GM23338 (cell line): ENCODE measurements around the gene KCNH5. TPM values are rescaled to one million over a fixed set of nuclear protein-coding genes. Genes with fewer than 3 reads are reported as not detected.

Experiments used
- ATAC-seq: fragments of 200-7000 bp; cut with Tn5 transposase; 3 replicates; pipeline ENCODE4 v1.9.1; 2020
- DNase-seq: peaks from one replicate; pipeline ENCODE4 v3.0.0-alpha.2; 2015; ENCODE audit warnings: low spot score
- H2AFZ ChIP-seq: fragments of 200-600 bp; sonication (generic); 2 replicates; pipeline ENCODE4 v1.8.0; 2016; ENCODE audit warnings: antibody characterized with exemption, mild to moderate bottlenecking, moderate library complexity
- H3F3A ChIP-seq: fragments of 200-600 bp; sonication (generic); replicated peaks from 2 replicates; pipeline ENCODE4 v1.8.0; 2017; ENCODE audit warnings: antibody characterized with exemption, mixed run types, low read depth
- H3K27ac ChIP-seq: fragments of 200-600 bp; sonication (generic); 2 replicates; pipeline ENCODE4 v1.6.1; 2016; ENCODE audit warnings: low read depth
- H3K27me3 ChIP-seq: fragments of 200-600 bp; sonication (generic); 2 replicates; pipeline ENCODE4 v1.8.0; 2016; ENCODE audit warnings: mild to moderate bottlenecking, mixed run types, moderate library complexity; ENCODE audit not compliant: insufficient read depth
- H3K36me3 ChIP-seq: fragments of 200-600 bp; sonication (generic); 2 replicates; pipeline ENCODE4 v1.8.0; 2016; ENCODE audit warnings: mild to moderate bottlenecking; ENCODE audit not compliant: insufficient read depth
- H3K4me1 ChIP-seq: fragments of 200-600 bp; sonication (generic); 2 replicates; pipeline ENCODE4 v1.8.0; 2016; ENCODE audit warnings: mild to moderate bottlenecking, moderate library complexity; ENCODE audit not compliant: insufficient read depth
- H3K4me2 ChIP-seq: fragments of 200-600 bp; sonication (generic); 2 replicates; pipeline ENCODE4 v1.7.1; 2017; ENCODE audit warnings: mixed run types
- H3K4me3 ChIP-seq: fragments of 200-600 bp; sonication (generic); 2 replicates; pipeline ENCODE4 v1.6.1; 2016; ENCODE audit warnings: mixed run types
- H3K79me2 ChIP-seq: fragments of 200-600 bp; sonication (generic); replicated peaks from 2 replicates; pipeline ENCODE4 v1.8.0; 2017; ENCODE audit warnings: mild to moderate bottlenecking; ENCODE audit not compliant: insufficient read depth
- H3K9me2 ChIP-seq: fragments of 200-600 bp; sonication (generic); 2 replicates; pipeline ENCODE4 v1.8.0; 2017; ENCODE audit not compliant: insufficient read depth
- H4K20me1 ChIP-seq: fragments of 200-600 bp; sonication (generic); replicated peaks from 2 replicates; pipeline ENCODE4 v1.8.0; 2017; ENCODE audit warnings: mild to moderate bottlenecking; ENCODE audit not compliant: insufficient read depth
- H3K27ac Mint-ChIP-seq: 2 replicates; pipeline ENCODE4 v1.8.0; 2020; ENCODE audit warnings: inconsistent platforms, mild to moderate bottlenecking, moderate library complexity, mixed read lengths
- H3K27me3 Mint-ChIP-seq: 3 replicates; pipeline ENCODE4 v1.8.0; 2022; ENCODE audit warnings: low read depth, mild to moderate bottlenecking, moderate library complexity, mixed read lengths, inconsistent platforms; ENCODE audit not compliant: insufficient read depth, poor library complexity
- H3K36me3 Mint-ChIP-seq: 3 replicates; pipeline ENCODE4 v1.8.0; 2021; ENCODE audit warnings: low read depth, mild to moderate bottlenecking, inconsistent platforms, moderate library complexity, mixed read lengths
- H3K4me1 Mint-ChIP-seq: 3 replicates; pipeline ENCODE4 v1.8.0; 2020; ENCODE audit warnings: mild to moderate bottlenecking, inconsistent platforms, mixed read lengths
- H3K4me3 Mint-ChIP-seq: 3 replicates; pipeline ENCODE4 v1.8.0; 2021; ENCODE audit warnings: moderate library complexity, mild to moderate bottlenecking, inconsistent platforms, mixed read lengths
- H3K9me3 Mint-ChIP-seq: 3 replicates; pipeline ENCODE4 v1.8.0; 2020; ENCODE audit warnings: moderate library complexity, mild to moderate bottlenecking, inconsistent platforms, mixed read lengths
- CTCF ChIP-seq, 2 experiments: fragments of 200-600 bp in 1 of 2; sonication (generic) in 1 of 2; conservative IDR thresholded peaks; 2 replicates each; pipeline versions ENCODE4 v1.5.1 to v1.6.1; 2016 to 2017; ENCODE audit warnings: antibody characterized with exemption in 2 of 2, low read depth in 2 of 2, mild to moderate bottlenecking in 2 of 2, moderate library complexity in 1 of 2
- EZH2 ChIP-seq: fragments of 200-600 bp; sonication (generic); IDR thresholded peaks from one replicate; pipeline ENCODE4 v1.8.0; 2017; ENCODE audit warnings: antibody characterized with exemption, mild to moderate bottlenecking, low read depth; ENCODE audit not compliant: unreplicated experiment
- EZH2phosphoT487 ChIP-seq: fragments of 200-600 bp; sonication (generic); IDR thresholded peaks from one replicate; pipeline ENCODE4 v1.8.1; 2018; ENCODE audit warnings: antibody characterized with exemption; ENCODE audit not compliant: unreplicated experiment
- ZNF462 ChIP-seq: fragments of 250-450 bp; sonication (Bioruptor Pico); IDR thresholded peaks from 2 replicates; pipeline ENCODE4 v1.5.0; 2020; ENCODE audit warnings: mild to moderate bottlenecking, moderate library complexity
- polyA plus RNA-seq: library from polyadenylated mRNA; unstranded; fragments of >200 nt; fragmentation: Nextera tagmentation; extraction: Ambion mirVana; gene quantifications from 2 replicates; pipeline ENCODE4 v1.2.1, GENCODE V29; 2016
- total RNA-seq: library from RNA; depleted of rRNA; stranded (reverse); fragments of >200 nt; shearing (Covaris generic); gene quantifications from 2 replicates; pipeline ENCODE4 v1.2.3, GENCODE V29; 2014
- TF ChIP-seq, protein P1 (sequence below): IDR thresholded peaks from one replicate; pipeline ENCODE4 v1.6.1; 2018; ENCODE audit warnings: antibody characterized with exemption; ENCODE audit not compliant: unreplicated experiment

The KCNH5 gene
- total and polyA plus RNA-seq, 2 experiments from 2014 or later, result 0.71 to 0.83 TPM

DNA sequence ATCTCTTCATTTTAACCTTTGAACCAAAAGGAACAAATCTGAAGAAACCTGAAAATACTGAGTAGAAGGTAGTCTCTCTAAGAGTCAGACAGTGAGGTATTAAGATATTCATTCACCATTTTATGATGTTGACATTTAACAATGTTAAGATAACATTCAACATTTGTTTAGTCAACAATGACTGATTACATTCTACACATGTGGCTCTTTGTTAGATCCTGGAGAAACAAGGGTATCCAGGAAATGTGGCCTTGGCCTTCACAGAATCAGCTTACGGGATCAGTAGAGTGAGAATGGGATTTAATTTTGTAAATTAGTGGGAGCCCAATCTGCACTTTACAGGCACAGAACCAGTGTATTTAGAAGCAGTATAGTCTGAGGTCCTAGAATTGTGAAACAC, 355.5 kb downstream of the KCNH5 start:
- H3K36me3 ChIP-seq, result peaks cover 10% of the 10 kb centered on the region; the same call in 1 of the 2 replicates
- TF ChIP-seq EZH2, result no peak
- TF ChIP-seq EZH2phosphoT487, result no peak
- TF ChIP-seq, protein P1, sequence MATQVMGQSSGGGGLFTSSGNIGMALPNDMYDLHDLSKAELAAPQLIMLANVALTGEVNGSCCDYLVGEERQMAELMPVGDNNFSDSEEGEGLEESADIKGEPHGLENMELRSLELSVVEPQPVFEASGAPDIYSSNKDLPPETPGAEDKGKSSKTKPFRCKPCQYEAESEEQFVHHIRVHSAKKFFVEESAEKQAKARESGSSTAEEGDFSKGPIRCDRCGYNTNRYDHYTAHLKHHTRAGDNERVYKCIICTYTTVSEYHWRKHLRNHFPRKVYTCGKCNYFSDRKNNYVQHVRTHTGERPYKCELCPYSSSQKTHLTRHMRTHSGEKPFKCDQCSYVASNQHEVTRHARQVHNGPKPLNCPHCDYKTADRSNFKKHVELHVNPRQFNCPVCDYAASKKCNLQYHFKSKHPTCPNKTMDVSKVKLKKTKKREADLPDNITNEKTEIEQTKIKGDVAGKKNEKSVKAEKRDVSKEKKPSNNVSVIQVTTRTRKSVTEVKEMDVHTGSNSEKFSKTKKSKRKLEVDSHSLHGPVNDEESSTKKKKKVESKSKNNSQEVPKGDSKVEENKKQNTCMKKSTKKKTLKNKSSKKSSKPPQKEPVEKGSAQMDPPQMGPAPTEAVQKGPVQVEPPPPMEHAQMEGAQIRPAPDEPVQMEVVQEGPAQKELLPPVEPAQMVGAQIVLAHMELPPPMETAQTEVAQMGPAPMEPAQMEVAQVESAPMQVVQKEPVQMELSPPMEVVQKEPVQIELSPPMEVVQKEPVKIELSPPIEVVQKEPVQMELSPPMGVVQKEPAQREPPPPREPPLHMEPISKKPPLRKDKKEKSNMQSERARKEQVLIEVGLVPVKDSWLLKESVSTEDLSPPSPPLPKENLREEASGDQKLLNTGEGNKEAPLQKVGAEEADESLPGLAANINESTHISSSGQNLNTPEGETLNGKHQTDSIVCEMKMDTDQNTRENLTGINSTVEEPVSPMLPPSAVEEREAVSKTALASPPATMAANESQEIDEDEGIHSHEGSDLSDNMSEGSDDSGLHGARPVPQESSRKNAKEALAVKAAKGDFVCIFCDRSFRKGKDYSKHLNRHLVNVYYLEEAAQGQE, result no peak
- TF ChIP-seq CTCF (conservative IDR thresholded peaks at IDR 0.05; ENCODE audit: low read depth in 2 of 2), result no peak
- TF ChIP-seq ZNF462 (CRISPR knock-in tag), result no peak
- no peak overlapping the region for H3K4me2 ChIP-seq
- Mint-ChIP-seq H3K4me1 (peaks cover 5% of the 10 kb centered on the region; the same call in 2 of the 3 replicates), H3K4me3 (no peak overlapping the region), H3K27ac (no peak overlapping the region), H3K27me3 (no peaks in the 10 kb centered on the region), H3K9me3 (peaks cover 25% of the 10 kb centered on the region), H3K36me3 (peaks cover 23% of the 10 kb centered on the region; the same call in 2 of the 3 replicates)
- H3K27ac ChIP-seq, result no peak overlapping the region
- 0 out of 2 replicates have a peak, but pooled peaks cover 4% of the 10 kb centered on the region for H3K9me2 ChIP-seq
- H3K79me2 ChIP-seq, result no peaks in the 10 kb centered on the region
- no peak overlapping the region for H3K4me3 ChIP-seq
- H3K4me1 ChIP-seq, result no peaks in the 10 kb centered on the region
- no peaks in the 10 kb centered on the region for H4K20me1 ChIP-seq
- no peaks in the 10 kb centered on the region for H3F3A ChIP-seq
- H3K27me3 ChIP-seq, result no peaks in the 10 kb centered on the region
- no peak for DNase-seq
- no peak for ATAC-seq
- H2AFZ ChIP-seq, result no peak overlapping the region
